ENCODE results near the gene OAS3. TPM values are rescaled to one million over a fixed set of nuclear protein-coding genes. Genes with fewer than 3 reads are reported as not detected.

Gene OAS3
- total RNA-seq, 1 experiment from 2014 or later: 1.2 TPM

GRCh38 chr12:112947761-112948160 is 9.5 kb downstream of the OAS3 start:
- H3K27ac Mint-ChIP-seq: no peak overlapping the region
- H3K27me3 Mint-ChIP-seq (ENCODE audit: low read depth): peaks cover 3% of the 10 kb centered on the region
- ChIA-PET CTCF (interaction anchor here (1.4 kb wide), 1 partner anchor 45 kb away, joined by 6 read pairs; no protein-coding TSS in a partner anchor), POLR2A (interaction anchor here (0.7 kb wide), 1 partner anchor 17 kb away, joined by 3 read pairs; no protein-coding TSS in a partner anchor)
- H3K36me3 Mint-ChIP-seq: no peaks in the 10 kb centered on the region
- H3K9me3 Mint-ChIP-seq: peaks cover 6% of the 10 kb centered on the region; the same call in 1 of the 2 replicates
- peaks cover 3% of the 10 kb centered on the region for H3K4me1 Mint-ChIP-seq
- no peak overlapping the region for H3K4me3 Mint-ChIP-seq
- no peak for DNase-seq (ENCODE audit: low spot score)
- ATAC-seq: no peak
- TF ChIP-seq ZMAT4 (CRISPR knock-in tag; IDR thresholded peaks at IDR 0.05): no peak
- TF ChIP-seq MYBL2 (CRISPR knock-in tag; IDR thresholded peaks at IDR 0.05): no peak
- TF ChIP-seq CDX4 (CRISPR knock-in tag; IDR thresholded peaks at IDR 0.05; ENCODE audit: borderline replicate concordance): no peak
- TF ChIP-seq NFYB (CRISPR knock-in tag; conservative IDR thresholded peaks at IDR 0.05; ENCODE audit: low read depth): no peak
- no peak for TF ChIP-seq USF1 (CRISPR knock-in tag; IDR thresholded peaks at IDR 0.05)
- TF ChIP-seq PRRX2 (CRISPR knock-in tag; IDR thresholded peaks at IDR 0.05): no peak
- TF ChIP-seq RELA (CRISPR knock-in tag; IDR thresholded peaks at IDR 0.05; ENCODE audit: borderline replicate concordance): no peak
- no peak for TF ChIP-seq FOXK1 (CRISPR knock-in tag; IDR thresholded peaks at IDR 0.05)
- TF ChIP-seq PREB (CRISPR knock-in tag; IDR thresholded peaks at IDR 0.05; ENCODE audit: borderline replicate concordance): no peak
- no peak for TF ChIP-seq ZBTB21 (CRISPR knock-in tag; IDR thresholded peaks at IDR 0.05; ENCODE audit: borderline replicate concordance)
- TF ChIP-seq ZNF263 (CRISPR knock-in tag; IDR thresholded peaks at IDR 0.05; ENCODE audit: low read depth): no peak
- no peak for TF ChIP-seq ESRRA (CRISPR knock-in tag; IDR thresholded peaks at IDR 0.05; ENCODE audit: borderline replicate concordance)
- no peak for TF ChIP-seq AR (CRISPR knock-in tag; IDR thresholded peaks at IDR 0.05)

GRCh38 chr12:112948806-112949205 is 10.5 kb downstream of the OAS3 start:
- CTCF ChIA-PET: interaction anchor here (0.6 to 1.4 kb wide), 2 partner anchors 44 to 560 kb away, joined by 3 to 6 read pairs; no protein-coding TSS in a partner anchor
- DNase-seq (ENCODE audit: low spot score): no peak
- H3K36me3 Mint-ChIP-seq: no peaks in the 10 kb centered on the region
- no peak for TF ChIP-seq PRDM15 (CRISPR knock-in tag; IDR thresholded peaks at IDR 0.05)
- H3K4me3 Mint-ChIP-seq: no peak overlapping the region
- peaks cover 3% of the 10 kb centered on the region for H3K4me1 Mint-ChIP-seq
- H3K27ac Mint-ChIP-seq: no peak overlapping the region
- peaks cover 6% of the 10 kb centered on the region; the same call in 1 of the 2 replicates for H3K9me3 Mint-ChIP-seq
- POLR2A ChIA-PET: no interaction called here
- peaks cover 3% of the 10 kb centered on the region for H3K27me3 Mint-ChIP-seq (ENCODE audit: low read depth)
- no peak for ATAC-seq

Data from WTC11 (cell line).